Measurements from ENCODE around the gene MS4A1. TPM values are rescaled to one million over a fixed set of nuclear protein-coding genes. Genes with fewer than 3 reads are reported as not detected.
"Not testable (repeated sequence)": the region's sequence is repeated elsewhere in the genome, so short reads cannot be mapped to it uniquely, and the experiment has no call there.

Gene MS4A1
- total RNA-seq, 2 experiments from 2014 or later = 0.06 TPM; not detected in 1

- POLR2A ChIA-PET = no interaction called here
- CTCF ChIA-PET = no interaction called here
These were observed 44.7 kb downstream of the MS4A1 start for GRCh38 chr11:60500276-60500910.

- ChIA-PET CTCF (no interaction called here), POLR2A (no interaction called here)
These were observed 46.7 kb downstream of the MS4A1 start for GRCh38 chr11:60502221-60502775.

- POLR2A ChIA-PET = no interaction called here
- CTCF ChIA-PET = no interaction called here
These were observed 48.7 kb downstream of the MS4A1 start for GRCh38 chr11:60504219-60504905.

- POLR2A ChIA-PET = not testable (repeated sequence)
These were observed 54.0 kb downstream of the MS4A1 start for GRCh38 chr11:60509609-60510008.

DNA sequence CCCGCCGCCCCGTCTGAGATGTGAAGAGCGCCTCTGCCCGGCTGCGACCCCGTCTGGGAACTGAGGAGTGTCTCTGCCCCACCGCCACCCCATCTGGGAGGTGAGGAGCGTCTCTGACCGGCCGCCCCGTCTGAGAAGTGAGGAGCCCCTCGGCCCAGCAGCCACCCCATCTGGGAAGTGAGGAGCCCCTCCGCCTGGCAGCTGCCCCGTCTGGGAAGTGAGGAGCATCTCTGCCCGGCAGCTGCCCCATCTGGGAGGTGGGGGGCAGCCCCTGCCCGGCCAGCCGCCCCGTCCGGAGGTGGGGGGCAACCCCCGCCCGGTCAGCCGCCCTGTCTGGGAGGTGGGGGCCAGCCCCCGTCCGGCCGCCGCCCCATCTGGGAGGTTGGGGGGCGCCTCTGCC lies 54.6 kb downstream of the MS4A1 start:
- POLR2A ChIA-PET, CTCF ChIA-PET: not testable (repeated sequence)

More at GRCh38 chr11:60509609-60510008, 54.0 kb downstream of the MS4A1 start:
- CTCF ChIA-PET = interaction anchor here (0.6 kb wide), 1 partner anchor 86 kb away, joined by 3 read pairs; no protein-coding TSS in a partner anchor

DNA sequence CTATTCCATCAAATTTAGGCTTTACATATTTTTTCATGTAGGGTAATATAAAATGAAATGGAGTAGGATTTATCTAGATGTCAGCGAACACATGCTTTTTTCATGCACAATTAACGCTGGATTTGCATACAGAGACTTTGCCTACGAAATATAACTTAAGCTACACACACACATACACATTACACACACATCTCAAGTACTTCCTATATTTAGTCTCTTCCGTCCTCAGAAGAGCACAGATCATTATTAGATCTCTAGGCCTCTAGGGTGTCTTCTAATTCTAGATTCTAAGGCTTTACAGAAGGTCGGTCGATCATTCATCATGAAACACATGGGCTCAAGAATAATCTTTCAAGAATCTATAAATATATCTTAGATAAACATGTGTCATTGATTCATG lies 55.7 kb downstream of the MS4A1 start:
- ChIA-PET CTCF (no interaction called here), POLR2A (no interaction called here)

- POLR2A ChIA-PET = no interaction called here
- CTCF ChIA-PET = no interaction called here
These were observed 57.1 kb downstream of the MS4A1 start for GRCh38 chr11:60512651-60513225.

GRCh38 chr11:60513496-60514460 lies 58.1 kb downstream of the MS4A1 start:
- ChIA-PET CTCF (no interaction called here), POLR2A (no interaction called here)

DNA sequence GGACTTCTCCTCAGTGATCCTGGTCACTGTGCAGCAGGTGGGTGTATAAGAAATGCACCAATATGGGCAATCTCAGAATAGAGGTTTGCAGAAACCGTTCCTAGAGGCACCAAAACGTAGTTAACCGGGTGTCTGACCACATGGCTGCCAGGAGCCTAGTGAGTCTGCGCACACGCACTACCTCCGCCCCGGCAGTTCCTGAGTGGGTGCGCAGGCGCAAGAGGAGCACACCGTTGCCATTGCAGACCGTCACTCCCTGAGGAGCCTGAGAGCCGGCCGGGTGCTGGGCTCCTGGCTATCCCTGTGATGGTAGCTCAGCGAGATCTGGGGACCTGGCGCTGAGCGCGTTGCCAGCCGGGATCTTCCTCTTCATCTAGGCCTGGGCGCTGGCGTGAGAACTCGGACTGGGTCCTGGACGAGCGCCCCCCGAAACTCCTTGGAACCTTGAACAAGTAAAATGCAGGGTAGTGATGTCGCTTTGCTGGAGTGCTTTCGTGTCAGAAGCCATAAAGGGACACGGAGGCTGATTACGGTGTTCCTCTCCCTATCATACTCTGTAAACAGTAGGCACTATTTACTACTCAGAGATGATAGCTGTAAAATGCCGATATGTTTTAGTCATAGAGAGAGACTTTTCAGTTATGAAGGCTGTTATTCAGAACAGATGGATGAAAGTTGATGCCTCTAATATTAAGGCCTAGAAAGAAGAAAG lies 59.7 kb downstream of the MS4A1 start, which contains the start of gene MS4A13:
MS4A13 (plus strand) TSS at position 249 of the 712 bp plus-strand sequence. CDS start 2,692 bp downstream, outside the sequence.
- POLR2A ChIA-PET = no interaction called here

More for the DNA sequence above, 59.7 kb downstream of the MS4A1 start, which contains the start of gene MS4A13:
- CTCF ChIA-PET = no interaction called here

Other genes with a start within 250 kb of the MS4A1 start
- gene MS4A4E, start 212.7 kb upstream of the MS4A1 start, total RNA-seq = not detected
- not detected for gene MS4A4A, start 175.2 kb upstream of the MS4A1 start, total RNA-seq
- gene MS4A6E, start 128.6 kb upstream of the MS4A1 start, total RNA-seq = not detected
- not detected for gene MS4A7, start 77.3 kb upstream of the MS4A1 start, total RNA-seq
- gene MS4A14, start 59.4 kb upstream of the MS4A1 start, total RNA-seq = not detected
- gene MS4A5, start 26.3 kb upstream of the MS4A1 start, total RNA-seq = not detected
- gene MS4A12, start 36.9 kb downstream of the MS4A1 start, total RNA-seq = not detected
- not detected for gene MS4A13, start 59.5 kb downstream of the MS4A1 start, total RNA-seq
- gene MS4A8, start 243.8 kb downstream of the MS4A1 start, total RNA-seq = not detected